ENCODE data around the gene ZDHHC11. TPM values are rescaled to one million over a fixed set of nuclear protein-coding genes. Genes with fewer than 3 reads are reported as not detected.
"Not testable (repeated sequence)": the region's sequence is repeated elsewhere in the genome, so short reads cannot be mapped to it uniquely, and the experiment has no call there.

The ZDHHC11 gene
- total RNA-seq, 4 donors from 2014 or later, result 0.54 to 5.3 (median 2.8) TPM

DNA sequence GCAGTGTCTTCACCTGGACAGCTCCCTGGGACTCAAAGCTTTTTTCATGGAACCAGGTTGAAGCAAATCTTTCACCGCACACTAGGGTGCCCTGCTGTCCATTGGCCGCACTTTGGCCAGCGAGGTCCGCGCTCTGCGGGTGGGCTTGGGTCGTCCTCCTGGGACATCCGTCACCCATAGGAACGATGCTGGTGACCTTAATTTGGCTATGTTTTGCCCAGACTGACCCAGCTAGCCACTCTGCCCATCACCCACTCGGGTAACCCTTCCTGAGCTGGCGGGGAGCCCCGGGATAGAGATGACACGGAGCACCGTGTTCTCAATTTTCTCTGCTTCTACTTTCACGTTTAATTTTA, 92.1 kb downstream of the ZDHHC11 start:
- peaks cover 18 to 30% of the 10 kb centered on the region in 2 donors for H3K4me1 ChIP-seq
- no peaks in the 10 kb centered on the region for H3K9me3 ChIP-seq
- intact Hi-C loops (cut with DNase I), result no loop called here
- no peak for TF ChIP-seq POLR2A (IDR thresholded peaks at IDR 0.05)
- TF ChIP-seq, protein P1, sequence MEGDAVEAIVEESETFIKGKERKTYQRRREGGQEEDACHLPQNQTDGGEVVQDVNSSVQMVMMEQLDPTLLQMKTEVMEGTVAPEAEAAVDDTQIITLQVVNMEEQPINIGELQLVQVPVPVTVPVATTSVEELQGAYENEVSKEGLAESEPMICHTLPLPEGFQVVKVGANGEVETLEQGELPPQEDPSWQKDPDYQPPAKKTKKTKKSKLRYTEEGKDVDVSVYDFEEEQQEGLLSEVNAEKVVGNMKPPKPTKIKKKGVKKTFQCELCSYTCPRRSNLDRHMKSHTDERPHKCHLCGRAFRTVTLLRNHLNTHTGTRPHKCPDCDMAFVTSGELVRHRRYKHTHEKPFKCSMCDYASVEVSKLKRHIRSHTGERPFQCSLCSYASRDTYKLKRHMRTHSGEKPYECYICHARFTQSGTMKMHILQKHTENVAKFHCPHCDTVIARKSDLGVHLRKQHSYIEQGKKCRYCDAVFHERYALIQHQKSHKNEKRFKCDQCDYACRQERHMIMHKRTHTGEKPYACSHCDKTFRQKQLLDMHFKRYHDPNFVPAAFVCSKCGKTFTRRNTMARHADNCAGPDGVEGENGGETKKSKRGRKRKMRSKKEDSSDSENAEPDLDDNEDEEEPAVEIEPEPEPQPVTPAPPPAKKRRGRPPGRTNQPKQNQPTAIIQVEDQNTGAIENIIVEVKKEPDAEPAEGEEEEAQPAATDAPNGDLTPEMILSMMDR (IDR thresholded peaks at IDR 0.05), result no peak
- no peak for DNase-seq
- no peak overlapping the region for H3K4me3 ChIP-seq (replicated peaks in 1 of 3)
- H3K27me3 ChIP-seq, result no peaks in the 10 kb centered on the region
- H3K27ac ChIP-seq, result no peak overlapping the region
- WGBS, 2 donors, result 79 to 82% methylated on average over 15 of the region's 15 CpGs
- H3K36me3 ChIP-seq, result no peaks in the 10 kb centered on the region

DNA sequence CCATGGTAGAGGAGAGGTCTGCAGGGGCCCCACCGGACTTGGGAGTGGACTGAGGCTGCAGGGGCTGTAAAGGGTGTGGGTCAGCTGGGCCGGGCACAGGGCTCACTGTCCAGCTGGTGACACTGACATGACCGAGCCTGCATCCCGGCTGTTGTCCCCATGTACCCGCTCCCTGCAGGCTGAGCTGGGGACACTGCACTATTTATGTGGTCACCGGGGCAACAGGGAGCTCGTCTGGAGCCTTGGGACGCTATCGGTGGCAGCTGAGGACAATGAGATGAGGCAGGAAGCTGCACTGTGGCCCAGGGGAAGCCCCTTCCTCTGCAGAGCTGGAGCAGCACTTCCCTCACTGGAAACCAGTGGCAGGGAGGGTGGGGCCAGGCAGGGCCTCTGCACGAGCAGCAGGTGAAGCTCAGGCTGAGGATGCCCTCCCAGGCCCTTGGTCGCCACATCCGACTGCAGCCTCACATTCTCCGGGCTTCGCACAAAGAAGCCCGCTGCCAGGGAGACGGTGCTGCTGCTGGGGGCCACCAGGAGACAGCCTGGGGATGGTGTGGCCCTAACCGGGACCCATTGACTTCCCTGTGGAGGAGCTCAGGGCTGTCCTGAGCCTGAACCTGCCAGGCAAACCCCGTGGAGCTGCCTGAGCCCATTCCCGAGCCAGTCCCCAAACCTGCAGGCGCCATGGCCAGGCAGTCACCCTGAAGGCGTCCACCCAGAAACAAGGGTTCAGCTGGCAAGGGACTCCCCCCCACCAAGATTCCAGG, 92.7 kb downstream of the ZDHHC11 start:
- H3K27ac ChIP-seq, result no peak overlapping the region
- H3K27me3 ChIP-seq, result no peaks in the 10 kb centered on the region
- H3K9me3 ChIP-seq, result no peaks in the 10 kb centered on the region
- H3K36me3 ChIP-seq, result no peaks in the 10 kb centered on the region
- intact Hi-C loops (cut with DNase I), result no loop called here
- peaks cover 18 to 30% of the 10 kb centered on the region in 2 donors for H3K4me1 ChIP-seq
- H3K4me3 ChIP-seq (replicated peaks in 1 of 3), result no peak overlapping the region
- 70 to 73% methylated on average over 11 to 20 of the region's 21 CpGs for WGBS, 2 donors
- TF ChIP-seq, protein P1 (IDR thresholded peaks at IDR 0.05), result no peak
- TF ChIP-seq POLR2A (IDR thresholded peaks at IDR 0.05), result no peak
- DNase-seq, result no peak

DNA sequence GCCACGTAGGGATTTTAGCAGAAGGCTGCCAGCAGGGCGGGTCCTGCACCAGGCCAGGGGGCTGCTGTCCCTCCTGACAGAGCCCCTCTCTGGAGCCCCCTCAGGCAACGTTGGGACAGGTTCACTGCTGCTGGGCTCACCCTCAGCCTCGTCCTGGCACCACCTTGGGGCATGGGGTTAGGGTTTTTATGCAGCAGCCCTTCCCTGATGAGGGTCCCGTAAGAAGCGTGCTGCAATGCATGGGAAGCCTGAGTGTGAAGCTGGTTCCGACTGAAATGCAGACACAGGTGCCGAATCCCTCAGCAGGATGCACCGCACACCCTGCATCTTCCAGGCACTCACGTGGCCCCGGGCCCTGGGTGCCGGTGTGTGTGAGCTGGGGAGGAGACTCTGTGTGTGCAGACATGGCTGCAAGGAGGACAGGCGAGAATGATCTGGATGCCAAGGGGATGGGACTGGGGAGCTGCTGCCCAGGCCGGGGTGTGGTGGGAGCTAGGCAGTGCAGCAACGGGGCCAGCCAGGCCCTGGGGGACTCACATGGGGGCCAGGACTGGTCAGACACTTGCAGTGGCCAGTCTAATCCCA, 93.3 kb downstream of the ZDHHC11 start:
- Histone ChIP-seq H3K9me3 (no peaks in the 10 kb centered on the region), H3K4me3 (replicated peaks in 1 of 3) (no peak overlapping the region), H3K4me1 (peaks cover 18 to 30% of the 10 kb centered on the region in 2 donors), H3K36me3 (no peaks in the 10 kb centered on the region), H3K27me3 (no peaks in the 10 kb centered on the region), H3K27ac (no peak overlapping the region)
- no peak for TF ChIP-seq POLR2A (IDR thresholded peaks at IDR 0.05)
- TF ChIP-seq, protein P1 (IDR thresholded peaks at IDR 0.05), result no peak
- no peak for DNase-seq
- intact Hi-C loops (cut with DNase I), result no loop called here
- 87 to 91% methylated on average over 9 to 13 of the region's 15 CpGs for WGBS, 2 donors

DNA sequence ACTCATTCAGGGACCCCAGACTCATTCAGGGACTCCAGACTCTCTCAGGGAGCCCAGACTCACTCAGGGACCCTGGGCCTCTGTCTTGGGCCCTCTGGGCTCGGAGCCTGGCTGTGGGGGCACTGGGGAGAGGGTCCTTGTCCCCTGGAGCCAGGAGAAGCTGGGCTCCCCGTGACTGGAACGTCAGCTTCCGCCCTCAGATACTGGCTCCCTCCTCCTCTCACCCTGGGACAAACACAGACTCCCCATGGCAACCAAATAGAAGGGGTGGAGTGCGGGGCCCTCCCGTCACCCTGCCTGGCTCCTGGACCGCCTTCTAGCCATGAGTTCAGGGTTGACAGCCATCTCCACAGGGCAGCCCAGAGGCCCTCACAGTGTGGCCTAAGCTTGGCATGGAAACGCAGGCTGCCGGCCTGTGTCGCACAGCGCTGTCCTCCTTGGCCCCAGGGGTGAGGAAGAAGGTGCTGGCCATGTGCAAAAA, 93.9 kb downstream of the ZDHHC11 start:
- Histone ChIP-seq H3K4me3 (replicated peaks in 1 of 3) (no peak overlapping the region), H3K4me1 (peaks cover 18 to 30% of the 10 kb centered on the region in 2 donors), H3K27ac (no peak overlapping the region), H3K9me3 (no peaks in the 10 kb centered on the region), H3K36me3 (no peaks in the 10 kb centered on the region), H3K27me3 (no peaks in the 10 kb centered on the region)
- intact Hi-C loops (cut with DNase I), result no loop called here
- DNase-seq, result no peak
- TF ChIP-seq, protein P1 (IDR thresholded peaks at IDR 0.05), result no peak
- TF ChIP-seq POLR2A (IDR thresholded peaks at IDR 0.05), result no peak
- WGBS, 2 donors, result 78 to 80% methylated on average over 1 to 4 of the region's 11 CpGs

DNA sequence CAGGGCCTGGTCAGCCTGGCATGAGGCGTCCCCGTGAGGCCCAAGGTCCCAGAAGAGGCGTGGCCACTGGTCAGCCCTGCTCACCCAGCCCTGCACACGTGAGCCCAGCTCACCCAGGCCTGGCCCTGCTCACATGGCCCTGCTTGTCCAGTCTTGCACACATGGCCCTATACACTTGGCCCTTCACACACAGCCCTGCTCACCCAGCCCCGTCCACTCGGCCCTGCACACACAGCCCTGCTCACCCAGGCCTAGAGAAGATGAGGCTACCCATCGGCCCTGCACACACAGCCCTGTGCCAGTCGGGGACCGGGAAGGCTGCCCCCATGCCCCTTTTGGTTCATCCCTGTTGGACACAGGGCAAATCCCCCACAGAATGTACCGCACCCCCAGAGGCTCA, 94.6 kb downstream of the ZDHHC11 start:
- intact Hi-C loops (cut with DNase I), result no loop called here
- WGBS, 2 donors, result 93 to 100% methylated on average over 1 to 7 of the region's 10 CpGs
- no peak overlapping the region for H3K27ac ChIP-seq

DNA sequence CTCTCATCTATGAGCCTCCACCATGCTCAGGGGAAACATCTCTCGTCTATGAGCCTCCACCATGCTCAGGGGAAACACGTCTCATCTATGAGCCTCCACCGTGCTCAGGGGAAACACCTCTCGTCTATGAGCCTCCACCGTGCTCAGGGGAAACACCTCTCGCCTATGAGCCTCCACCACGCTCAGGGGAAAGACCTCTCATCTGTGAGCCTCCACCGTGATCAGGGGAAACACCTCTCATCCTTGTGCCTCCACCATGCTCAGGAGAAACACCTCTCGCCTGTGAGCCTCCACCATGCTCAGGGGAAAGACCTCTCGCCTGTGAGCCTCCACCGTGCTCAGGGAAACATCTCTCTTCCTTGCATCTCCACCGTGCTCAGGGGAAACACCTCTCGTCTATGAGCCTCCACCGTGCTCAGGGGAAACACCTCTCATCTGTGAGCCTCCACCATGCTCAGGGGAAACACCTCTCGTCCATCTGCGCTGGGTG, 96.6 kb downstream of the ZDHHC11 start:
- DNase-seq; intact Hi-C loops (cut with DNase I): not testable (repeated sequence)
- WGBS, 2 donors, result 65 to 77% methylated on average over 4 to 15 of the region's 16 CpGs

More for the DNA sequence above, 94.6 kb downstream of the ZDHHC11 start:
- TF ChIP-seq, protein P1 (IDR thresholded peaks at IDR 0.05), result no peak
- TF ChIP-seq POLR2A (IDR thresholded peaks at IDR 0.05), result no peak
- Histone ChIP-seq H3K9me3 (no peaks in the 10 kb centered on the region), H3K27me3 (no peaks in the 10 kb centered on the region), H3K4me1 (peaks cover 18 to 30% of the 10 kb centered on the region in 2 donors), H3K36me3 (no peaks in the 10 kb centered on the region), H3K4me3 (replicated peaks in 1 of 3) (no peak overlapping the region)
- no peak for DNase-seq

DNA sequence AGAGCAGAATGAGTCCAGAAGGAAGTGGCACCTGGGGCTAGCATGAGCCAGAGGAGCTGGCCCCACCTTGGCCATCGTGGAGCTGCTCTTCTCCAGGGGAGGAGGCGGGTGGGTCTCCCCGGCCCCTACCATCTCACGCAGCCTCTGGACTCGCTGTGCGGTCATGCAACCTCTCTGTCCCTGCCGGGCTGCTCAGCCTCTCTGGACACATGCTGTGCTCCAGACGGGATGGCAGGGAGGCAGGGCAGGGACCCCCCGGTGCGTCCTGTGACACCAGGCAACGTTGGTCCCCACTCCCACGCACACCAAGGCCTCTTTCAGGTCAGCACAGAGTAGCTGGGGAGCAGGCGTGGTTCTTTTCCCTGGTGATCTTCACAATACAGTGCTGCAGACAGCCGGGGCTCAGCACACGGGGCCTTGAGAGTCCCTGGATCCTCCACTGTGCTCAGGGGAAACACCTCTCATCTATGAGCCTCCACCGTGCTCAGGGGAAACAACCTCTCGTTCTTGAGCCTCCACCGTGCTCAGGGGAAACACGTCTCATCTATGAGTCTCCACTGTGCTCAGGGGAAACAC, 97.1 kb downstream of the ZDHHC11 start:
- intact Hi-C loops (cut with DNase I); H3K9me3 ChIP-seq; H3K36me3 ChIP-seq; H3K27me3 ChIP-seq; H3K4me3 ChIP-seq (replicated peaks in 1 of 3); DNase-seq; H3K27ac ChIP-seq: not testable (repeated sequence)
- H3K4me1 ChIP-seq, result peaks cover 15 to 19% of the 10 kb centered on the region in 2 donors
- WGBS, 2 donors, result 82 to 100% methylated on average over 2 to 10 of the region's 19 CpGs

More for the DNA sequence above, 96.6 kb downstream of the ZDHHC11 start:
- H3K36me3 ChIP-seq; H3K9me3 ChIP-seq; H3K27me3 ChIP-seq; H3K27ac ChIP-seq; H3K4me3 ChIP-seq (replicated peaks in 1 of 3): not testable (repeated sequence)
- peaks cover 18 to 24% of the 10 kb centered on the region in 2 donors for H3K4me1 ChIP-seq
